Measurements from ENCODE around the gene SPZ1.
"Not testable (repeated sequence)": the region's sequence is repeated elsewhere in the genome, so short reads cannot be mapped to it uniquely, and the experiment has no call there.

The SPZ1 gene

DNA sequence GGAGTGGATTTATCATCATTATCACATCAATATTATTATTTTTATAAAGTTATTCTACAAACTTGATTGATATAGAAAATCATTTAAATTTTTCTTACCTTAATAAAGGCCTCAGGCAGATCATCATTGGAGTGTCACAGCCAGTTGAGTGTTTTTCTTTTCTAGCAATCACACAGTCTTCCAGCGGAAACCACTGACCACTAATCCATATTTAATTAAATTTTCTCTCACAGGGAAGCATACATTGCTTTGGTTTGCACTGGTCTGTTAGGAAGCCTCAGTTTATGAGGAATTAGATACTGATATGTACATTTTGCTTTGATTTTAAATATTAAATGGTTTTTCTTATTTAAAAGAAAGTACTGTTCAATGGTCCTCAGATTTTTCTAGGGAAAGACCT is 6.7 kb downstream of the SPZ1 start:
- no peak overlapping the region for H3K27ac ChIP-seq
- DNase-seq (ENCODE audit: low read depth, low spot score): no peak

DNA sequence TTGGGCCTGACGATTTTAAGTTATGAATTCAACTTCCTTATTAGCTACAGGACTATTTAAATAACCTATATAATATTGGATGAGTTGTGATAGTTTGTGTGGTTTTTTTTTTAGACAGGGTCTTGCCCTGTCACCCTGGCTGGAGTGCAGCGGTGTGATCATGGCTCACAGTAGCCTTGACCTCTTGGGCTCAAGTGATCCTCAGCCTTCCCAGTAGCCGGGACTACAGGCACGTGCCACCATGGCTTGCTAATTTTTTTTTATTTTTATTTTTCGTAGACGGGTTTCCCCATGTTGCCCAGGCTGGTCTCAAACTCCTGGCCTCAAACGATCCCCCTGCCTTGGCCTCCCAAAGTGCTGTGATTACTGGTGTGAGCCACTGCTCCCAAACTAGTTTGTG is 17.6 kb downstream of the SPZ1 start:
- DNase-seq (ENCODE audit: low read depth, low spot score): no peak
- H3K27ac ChIP-seq: no peak overlapping the region

DNA sequence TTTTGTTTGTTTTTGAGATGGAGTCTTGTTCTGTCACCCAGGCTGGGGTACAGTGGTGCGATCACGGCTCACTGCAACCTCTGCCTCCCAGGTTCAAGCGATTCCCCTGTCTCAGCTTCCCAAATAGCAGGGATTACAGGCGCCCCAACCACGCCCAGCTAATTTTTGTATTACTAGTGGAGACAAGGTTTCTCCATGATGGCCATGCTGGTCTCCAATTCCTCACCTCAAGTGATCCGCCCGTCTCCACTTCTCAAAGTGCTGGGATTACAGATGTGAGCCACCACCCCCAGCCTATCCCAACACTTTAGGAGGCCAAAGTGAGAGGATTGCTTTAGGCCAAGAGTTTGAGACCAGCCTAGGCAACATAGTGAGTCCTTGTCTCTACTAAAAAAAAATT is 19.3 kb downstream of the SPZ1 start:
- no peak overlapping the region for H3K27ac ChIP-seq
- DNase-seq (ENCODE audit: low read depth, low spot score): no peak

DNA sequence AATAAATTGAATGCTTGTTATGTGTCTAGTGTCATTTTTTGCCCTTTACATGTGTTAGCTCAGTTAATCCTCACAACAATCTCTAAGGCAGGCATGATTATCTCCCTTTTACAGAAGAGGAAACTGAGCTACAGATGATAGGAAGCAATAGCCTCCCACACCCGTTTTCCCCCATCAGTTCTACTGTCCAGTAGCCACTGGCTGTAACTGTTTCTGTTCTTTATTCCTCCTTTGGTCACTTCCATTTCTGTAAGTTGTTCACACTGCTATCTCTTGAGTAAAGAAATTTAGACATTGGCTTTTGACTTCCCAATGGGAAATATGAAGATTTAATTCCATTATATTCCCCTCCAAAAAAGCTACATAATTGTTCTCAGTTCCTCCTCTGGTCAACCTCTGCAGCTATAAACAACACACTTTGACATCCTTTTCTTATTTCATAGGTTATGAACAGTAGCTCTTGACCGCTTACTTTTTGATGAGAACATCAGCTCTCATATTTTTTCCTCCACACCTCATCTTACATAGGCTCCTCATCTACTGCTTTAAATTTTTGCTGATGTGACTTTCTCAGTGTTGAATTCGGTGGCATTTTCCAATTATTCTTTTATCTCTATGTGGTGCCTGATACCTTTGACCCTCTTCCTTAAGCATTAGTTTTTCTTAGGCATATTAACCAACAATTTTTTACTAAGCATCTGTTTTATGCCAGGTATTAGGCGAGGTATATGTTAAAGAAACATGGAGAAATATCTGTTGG is 21.4 kb downstream of the SPZ1 start:
- DNase-seq (ENCODE audit: low read depth, low spot score): no peak
- no peak overlapping the region for H3K27ac ChIP-seq

DNA sequence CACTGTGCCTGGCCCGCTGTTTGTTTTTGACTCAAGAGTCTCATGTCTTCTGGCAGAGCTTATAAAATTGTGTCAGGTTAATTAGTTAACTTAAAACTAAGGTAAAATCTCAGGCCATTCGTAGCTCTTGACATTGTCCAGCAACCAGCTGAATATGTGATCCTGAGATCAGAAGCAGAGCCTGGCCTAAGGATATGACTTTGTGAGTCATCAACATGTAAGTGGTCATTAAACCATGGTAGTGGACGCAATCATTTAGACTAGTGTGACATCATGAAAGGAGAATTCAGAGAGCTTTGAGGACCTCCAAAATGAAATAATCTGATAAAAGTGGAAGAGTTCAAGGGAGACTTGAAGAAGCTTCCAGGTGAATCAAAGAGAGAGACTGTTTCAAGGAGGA is 23.3 kb downstream of the SPZ1 start:
- DNase-seq (ENCODE audit: low read depth, low spot score): no peak
- no peak overlapping the region for H3K27ac ChIP-seq

DNA sequence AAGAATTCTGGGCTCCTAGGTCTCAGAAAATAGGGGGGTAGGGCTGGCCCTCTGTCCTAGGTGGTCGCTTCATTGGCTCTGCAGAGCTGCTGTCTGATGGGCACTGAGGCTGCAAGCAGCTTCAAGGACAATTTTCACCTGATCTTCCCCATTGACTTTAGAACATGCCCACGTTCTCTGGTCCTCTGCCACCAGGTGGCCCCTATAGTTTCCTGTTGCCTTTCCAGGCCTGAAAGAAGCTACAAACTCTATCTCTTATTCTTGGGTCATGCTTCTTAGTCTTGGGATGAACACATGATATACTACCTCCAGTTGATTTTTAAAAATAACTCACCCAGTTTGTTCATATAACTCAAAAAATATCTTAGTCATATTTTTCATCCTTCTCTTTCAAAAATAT is 26.3 kb downstream of the SPZ1 start:
- no peak for DNase-seq (ENCODE audit: low read depth, low spot score)
- no peak overlapping the region for H3K27ac ChIP-seq

DNA sequence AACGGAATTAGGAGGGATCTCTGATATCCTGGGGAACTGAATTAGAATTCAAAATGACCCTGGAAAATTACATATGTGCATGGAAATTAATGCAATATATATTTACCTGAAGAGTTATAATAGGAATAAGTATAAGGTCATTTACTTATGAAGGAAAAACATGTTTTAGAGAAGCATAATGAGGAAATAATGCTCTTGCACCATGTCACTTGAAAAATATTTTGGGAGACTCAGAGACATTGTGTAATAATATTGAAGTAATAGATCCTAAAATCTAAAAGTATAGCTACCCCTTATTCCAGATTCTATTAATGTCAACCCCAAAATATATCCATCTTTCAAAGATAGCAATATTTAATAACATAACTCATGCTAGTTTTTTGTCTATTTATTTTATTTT is 28.4 kb downstream of the SPZ1 start:
- DNase-seq (ENCODE audit: low read depth, low spot score): no peak
- H3K27ac ChIP-seq: no peak overlapping the region

DNA sequence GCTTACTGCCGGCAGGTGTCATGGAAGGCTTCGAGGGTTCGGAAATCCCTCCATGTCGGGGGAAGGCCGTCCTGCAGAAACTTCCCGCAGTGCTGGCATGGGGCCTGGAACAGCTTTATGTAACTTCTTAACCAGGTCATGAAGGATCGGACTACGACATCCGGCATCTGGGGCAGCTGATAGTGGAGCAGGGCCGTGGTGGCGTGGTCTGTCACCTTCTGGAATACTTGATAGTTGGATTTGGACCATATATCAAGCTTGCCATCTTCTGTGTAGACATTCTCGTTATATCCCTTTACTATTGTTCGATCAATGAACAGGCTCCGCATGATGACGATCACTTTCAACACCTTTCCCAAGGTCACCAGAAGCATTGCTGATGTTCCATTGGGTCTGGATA is 31.2 kb downstream of the SPZ1 start:
- DNase-seq (ENCODE audit: low read depth, low spot score): not testable (repeated sequence)

DNA sequence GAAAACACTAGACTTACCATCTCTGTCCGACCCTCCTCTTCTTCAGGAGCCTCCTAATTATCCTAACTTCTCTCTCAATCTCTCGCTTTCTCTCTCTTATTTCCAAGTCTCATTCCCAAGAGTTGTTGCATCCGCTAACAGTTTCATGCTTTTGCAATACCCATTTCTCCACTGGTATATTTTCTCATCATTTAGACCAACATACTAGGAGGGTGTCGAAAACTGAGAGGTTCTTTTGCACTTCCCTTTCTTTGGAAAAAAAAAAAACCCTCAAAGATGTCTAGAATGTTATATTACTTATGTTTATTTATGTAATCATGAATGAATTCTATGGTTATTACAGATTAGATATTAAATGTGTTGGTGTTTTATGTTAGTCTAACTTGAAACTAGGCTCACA is 35.9 kb downstream of the SPZ1 start:
- DNase-seq (ENCODE audit: low read depth, low spot score): no peak
- H3K27ac ChIP-seq: no peak overlapping the region

More for the DNA sequence above, 31.2 kb downstream of the SPZ1 start:
- H3K27ac ChIP-seq: not testable (repeated sequence)

DNA sequence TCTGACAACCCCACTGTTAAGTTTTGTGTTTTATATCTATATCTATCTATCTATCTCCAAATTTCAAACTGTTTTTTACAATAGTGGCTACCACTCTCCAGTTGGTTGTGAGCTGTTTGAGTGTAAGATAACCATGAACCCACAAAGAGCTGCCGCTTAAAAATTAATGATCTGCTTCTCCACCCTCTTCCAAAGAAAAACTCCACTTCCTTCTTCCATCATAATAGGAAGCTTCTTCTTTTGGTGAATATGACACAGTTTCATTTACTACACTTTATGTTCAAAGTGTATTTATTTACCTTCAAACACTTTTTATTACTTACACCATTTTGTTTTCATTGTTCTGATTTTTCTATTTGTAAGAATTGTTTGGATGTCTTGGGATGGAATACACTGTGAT is 37.9 kb downstream of the SPZ1 start:
- no peak for DNase-seq (ENCODE audit: low read depth, low spot score)
- no peak overlapping the region for H3K27ac ChIP-seq

DNA sequence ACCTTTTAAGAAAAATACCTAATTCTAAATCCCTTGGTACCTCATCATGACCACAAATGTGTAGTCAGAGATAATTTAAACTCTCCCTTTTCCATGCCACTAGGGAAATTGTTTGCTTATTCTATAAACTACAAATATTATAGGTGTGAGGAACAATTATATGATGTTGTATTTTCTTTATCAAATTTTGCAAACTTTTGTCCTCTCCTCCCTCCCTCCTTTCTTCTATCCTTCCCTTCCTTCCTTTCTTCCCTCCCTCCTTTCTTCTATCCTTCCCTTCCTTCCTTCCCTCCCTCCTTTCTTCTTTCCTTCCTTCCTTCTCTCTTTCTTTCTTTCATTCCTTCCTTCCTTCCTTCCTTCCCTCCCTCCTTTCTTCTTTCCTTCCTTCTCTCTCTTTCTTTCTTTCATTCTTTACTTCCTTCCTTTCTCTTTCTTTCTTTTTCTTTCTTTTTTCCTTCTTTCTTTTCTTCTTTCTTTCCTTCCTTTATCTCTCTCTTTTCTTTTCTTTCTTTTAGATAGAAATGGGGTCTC is 41.2 kb downstream of the SPZ1 start:
- DNase-seq (ENCODE audit: low read depth, low spot score): no peak
- no peak overlapping the region for H3K27ac ChIP-seq

DNA sequence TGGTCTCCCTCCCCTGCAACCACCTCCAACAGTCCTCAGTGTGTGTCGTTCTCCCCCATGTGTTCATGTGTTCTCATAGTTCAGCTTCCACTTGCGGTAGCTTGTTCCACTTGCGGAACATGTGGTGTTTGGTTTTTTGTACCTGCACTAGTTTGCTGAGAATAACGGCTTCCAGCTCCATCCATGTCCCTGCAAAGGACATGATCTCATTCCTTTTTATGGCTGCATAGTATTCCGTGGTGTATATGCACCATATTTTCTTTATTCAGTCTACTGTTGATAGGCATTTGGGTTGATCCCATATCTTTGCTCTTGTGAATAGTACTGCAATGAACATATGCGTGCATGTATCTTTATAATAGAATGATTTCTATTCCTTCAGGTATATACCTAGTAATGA is 45.1 kb downstream of the SPZ1 start:
- DNase-seq (ENCODE audit: low read depth, low spot score): no peak
- no peak overlapping the region for H3K27ac ChIP-seq

DNA sequence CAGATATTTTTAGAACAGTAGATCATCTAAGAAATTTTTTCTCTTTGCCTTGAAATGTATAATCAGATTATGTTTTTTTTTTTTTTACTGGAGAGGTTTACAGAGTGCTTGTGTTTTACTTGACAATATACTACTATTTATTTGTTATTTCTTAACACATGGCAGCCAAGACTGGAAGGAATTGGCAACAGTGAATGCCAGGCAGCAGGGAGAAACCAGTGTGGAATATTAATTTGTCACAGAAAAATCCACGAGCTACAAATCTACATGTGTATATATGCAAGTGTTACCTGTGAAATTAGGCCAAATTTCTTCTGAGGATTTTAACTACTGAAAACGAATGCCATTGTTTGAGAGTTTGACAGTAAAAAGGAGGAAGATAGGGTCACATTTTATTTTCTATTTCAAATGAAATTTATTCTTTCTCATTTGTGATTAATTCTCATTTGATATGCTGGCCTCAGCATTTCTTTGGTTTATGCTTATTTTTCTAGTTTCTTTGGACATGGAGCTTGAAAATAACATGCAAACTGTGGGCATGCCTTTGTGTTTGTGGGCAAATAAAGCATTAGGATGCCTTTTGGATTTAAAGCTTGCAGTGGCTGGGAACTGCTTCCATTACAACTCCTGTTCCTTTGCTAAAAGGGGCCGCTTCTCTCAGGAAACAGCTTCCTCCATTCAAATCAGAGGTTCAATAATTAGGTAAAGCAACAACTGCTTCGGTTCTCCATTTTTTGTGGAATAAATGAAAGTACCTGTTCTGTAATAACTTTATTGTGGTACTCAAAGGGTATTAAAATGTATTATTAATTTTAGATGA is 49.1 kb downstream of the SPZ1 start:
- H3K27ac ChIP-seq: no peak overlapping the region
- DNase-seq (ENCODE audit: low read depth, low spot score): no peak

DNA sequence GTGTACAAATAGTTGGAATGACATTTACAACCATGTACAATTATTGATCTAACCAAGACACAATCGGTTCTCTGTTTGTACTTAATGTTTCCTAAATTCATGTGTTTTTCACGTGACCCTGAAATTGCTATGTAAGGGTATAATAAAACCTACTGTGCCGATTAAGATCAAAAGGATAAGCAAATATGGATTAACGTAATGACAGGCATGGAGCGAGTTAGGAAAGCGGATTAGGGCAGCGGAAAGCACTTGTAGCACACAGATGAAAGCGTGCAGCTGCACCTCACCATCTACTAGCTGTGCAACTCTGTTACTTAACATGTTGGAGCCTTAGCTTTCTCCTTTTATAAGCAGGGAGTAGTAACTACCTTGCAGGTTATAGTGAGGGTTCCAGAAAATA is 49.7 kb downstream of the SPZ1 start:
- DNase-seq (ENCODE audit: low read depth, low spot score): no peak
- H3K27ac ChIP-seq: no peak overlapping the region

DNA sequence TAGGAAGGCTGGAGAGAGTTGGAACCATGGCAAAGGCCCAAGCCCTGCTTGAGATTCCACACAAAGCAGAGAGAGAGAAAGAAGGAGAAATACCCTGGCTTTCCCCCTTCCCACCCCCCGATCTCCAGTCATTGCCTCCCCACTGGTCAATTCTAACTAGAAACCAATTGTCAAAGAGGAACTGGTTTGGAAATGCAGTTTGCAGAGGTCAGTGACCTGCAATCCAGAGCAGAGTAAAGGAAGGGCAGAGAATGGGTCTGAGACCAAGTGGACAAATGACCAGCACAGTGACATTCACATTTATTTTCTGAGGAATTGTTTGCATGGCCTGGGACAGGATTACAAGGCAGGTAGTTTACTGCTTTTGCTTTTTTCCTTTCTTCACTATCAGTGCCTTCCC is 50.6 kb downstream of the SPZ1 start:
- H3K27ac ChIP-seq: no peak overlapping the region
- DNase-seq (ENCODE audit: low read depth, low spot score): no peak

All from epithelial cell of prostate (primary cell).